Left kidney (tissue), 2 donors: ENCODE measurements around the gene COP1. TPM values are rescaled to one million over a fixed set of nuclear protein-coding genes. Genes with fewer than 3 reads are reported as not detected.
"Not testable (repeated sequence)": the region's sequence is repeated elsewhere in the genome, so short reads cannot be mapped to it uniquely, and the experiment has no call there.

Source experiments
- DNase-seq: peaks from one replicate; pipeline ENCODE4 v3.0.0-alpha.2; 2013
- polyA plus RNA-seq: library from polyadenylated mRNA; unstranded; fragments of 120-200 nt; gene quantifications from one replicate; pipeline ENCODE4 v1.2.1, GENCODE V29; 2013; ENCODE audit not compliant: insufficient read length

COP1 gene
- polyA plus RNA-seq, 1 donor, result 69.1 TPM

GRCh38 chr1:176046926-176047325, 160.2 kb downstream of the COP1 start:
- DNase-seq, result no peak

- no peak for DNase-seq
Measured at GRCh38 chr1:176043537-176043936, 163.5 kb downstream of the COP1 start.

- peak; percentile 17 for DNase-seq
Measured at GRCh38 chr1:176033881-176034280, 173.2 kb downstream of the COP1 start.

GRCh38 chr1:176033474-176033873, 173.6 kb downstream of the COP1 start:
- no peak for DNase-seq

GRCh38 chr1:176032040-176032645, 174.9 kb downstream of the COP1 start:
- no peak for DNase-seq

- DNase-seq, result no peak
Measured at GRCh38 chr1:176029609-176030008, 177.5 kb downstream of the COP1 start.

- no peak for DNase-seq
Measured at GRCh38 chr1:176029155-176029554, 177.9 kb downstream of the COP1 start.

- DNase-seq, result not testable (repeated sequence)
Measured at GRCh38 chr1:176027934-176028333, 179.2 kb downstream of the COP1 start.

GRCh38 chr1:176022574-176022973, 184.5 kb downstream of the COP1 start:
- DNase-seq, result no peak

GRCh38 chr1:176017722-176018121, 189.4 kb downstream of the COP1 start:
- DNase-seq, result no peak

GRCh38 chr1:176009951-176010350, 197.1 kb downstream of the COP1 start:
- DNase-seq, result no peak

- DNase-seq, result not testable (repeated sequence)
Measured at GRCh38 chr1:176007756-176008389, 199.2 kb downstream of the COP1 start.

GRCh38 chr1:175994660-175995059, 212.4 kb downstream of the COP1 start:
- DNase-seq, result not testable (repeated sequence)

- not testable (repeated sequence) for DNase-seq
Measured at GRCh38 chr1:175992825-175993224, 214.3 kb downstream of the COP1 start.

GRCh38 chr1:175992202-175992601, 214.9 kb downstream of the COP1 start:
- DNase-seq, result not testable (repeated sequence)

GRCh38 chr1:175984813-175985212, 222.3 kb downstream of the COP1 start:
- DNase-seq, result no peak

- DNase-seq, result no peak
Measured at GRCh38 chr1:175984057-175984812, 222.9 kb downstream of the COP1 start.

- not testable (repeated sequence) for DNase-seq
Measured at GRCh38 chr1:175983363-175983762, 223.7 kb downstream of the COP1 start.

GRCh38 chr1:175981128-175981527, 226.0 kb downstream of the COP1 start:
- no peak for DNase-seq

- DNase-seq, result no peak
Measured at GRCh38 chr1:175978926-175979325, 228.2 kb downstream of the COP1 start.

- DNase-seq, result no peak
Measured at GRCh38 chr1:175978476-175978875, 228.6 kb downstream of the COP1 start.

GRCh38 chr1:175976865-175977642, 230.0 kb downstream of the COP1 start:
- no peak for DNase-seq
